ENCODE results near the gene OXSR1.

DNA sequence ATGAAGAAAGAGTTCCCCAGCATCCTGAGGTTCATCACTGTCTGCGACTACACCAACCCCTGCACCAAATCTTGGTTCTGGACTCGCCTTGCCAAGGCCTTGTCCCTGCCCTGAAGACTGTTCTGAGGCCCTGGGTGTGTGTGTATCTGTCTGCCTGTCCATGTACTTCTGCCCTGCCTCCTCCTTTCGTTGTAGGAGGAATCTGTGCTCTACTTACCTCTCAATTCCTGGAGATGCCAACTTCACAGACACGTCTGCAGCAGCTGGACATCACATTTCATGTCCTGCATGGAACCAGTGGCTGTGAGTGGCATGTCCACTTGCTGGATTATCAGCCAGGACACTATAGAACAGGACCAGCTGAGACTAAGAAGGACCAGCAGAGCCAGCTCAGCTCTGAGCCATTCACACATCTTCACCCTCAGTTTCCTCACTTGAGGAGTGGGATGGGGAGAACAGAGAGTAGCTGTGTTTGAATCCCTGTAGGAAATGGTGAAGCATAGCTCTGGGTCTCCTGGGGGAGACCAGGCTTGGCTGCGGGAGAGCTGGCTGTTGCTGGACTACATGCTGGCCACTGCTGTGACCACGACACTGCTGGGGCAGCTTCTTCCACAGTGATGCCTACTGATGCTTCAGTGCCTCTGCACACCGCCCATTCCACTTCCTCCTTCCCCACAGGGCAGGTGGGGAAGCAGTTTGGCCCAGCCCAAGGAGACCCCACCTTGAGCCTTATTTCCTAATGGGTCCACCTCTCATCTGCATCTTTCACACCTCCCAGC, 24.0 kb upstream of the OXSR1 start:
- TF ChIP-seq, protein P1, sequence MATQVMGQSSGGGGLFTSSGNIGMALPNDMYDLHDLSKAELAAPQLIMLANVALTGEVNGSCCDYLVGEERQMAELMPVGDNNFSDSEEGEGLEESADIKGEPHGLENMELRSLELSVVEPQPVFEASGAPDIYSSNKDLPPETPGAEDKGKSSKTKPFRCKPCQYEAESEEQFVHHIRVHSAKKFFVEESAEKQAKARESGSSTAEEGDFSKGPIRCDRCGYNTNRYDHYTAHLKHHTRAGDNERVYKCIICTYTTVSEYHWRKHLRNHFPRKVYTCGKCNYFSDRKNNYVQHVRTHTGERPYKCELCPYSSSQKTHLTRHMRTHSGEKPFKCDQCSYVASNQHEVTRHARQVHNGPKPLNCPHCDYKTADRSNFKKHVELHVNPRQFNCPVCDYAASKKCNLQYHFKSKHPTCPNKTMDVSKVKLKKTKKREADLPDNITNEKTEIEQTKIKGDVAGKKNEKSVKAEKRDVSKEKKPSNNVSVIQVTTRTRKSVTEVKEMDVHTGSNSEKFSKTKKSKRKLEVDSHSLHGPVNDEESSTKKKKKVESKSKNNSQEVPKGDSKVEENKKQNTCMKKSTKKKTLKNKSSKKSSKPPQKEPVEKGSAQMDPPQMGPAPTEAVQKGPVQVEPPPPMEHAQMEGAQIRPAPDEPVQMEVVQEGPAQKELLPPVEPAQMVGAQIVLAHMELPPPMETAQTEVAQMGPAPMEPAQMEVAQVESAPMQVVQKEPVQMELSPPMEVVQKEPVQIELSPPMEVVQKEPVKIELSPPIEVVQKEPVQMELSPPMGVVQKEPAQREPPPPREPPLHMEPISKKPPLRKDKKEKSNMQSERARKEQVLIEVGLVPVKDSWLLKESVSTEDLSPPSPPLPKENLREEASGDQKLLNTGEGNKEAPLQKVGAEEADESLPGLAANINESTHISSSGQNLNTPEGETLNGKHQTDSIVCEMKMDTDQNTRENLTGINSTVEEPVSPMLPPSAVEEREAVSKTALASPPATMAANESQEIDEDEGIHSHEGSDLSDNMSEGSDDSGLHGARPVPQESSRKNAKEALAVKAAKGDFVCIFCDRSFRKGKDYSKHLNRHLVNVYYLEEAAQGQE (IDR thresholded peaks at IDR 0.05; ENCODE audit: insufficient read depth in 1 of 2, low read depth in 2 of 2, low read length in 2 of 2), result no peak
- no peak for TF ChIP-seq POLR2AphosphoS5 (IDR thresholded peaks at IDR 0.05; ENCODE audit: low read depth, low read length)
- TF ChIP-seq TAF1 (IDR thresholded peaks at IDR 0.05; ENCODE audit: borderline replicate concordance, insufficient read depth, low read length), result no peak
- no peak for TF ChIP-seq SIN3A (IDR thresholded peaks at IDR 0.05; ENCODE audit: borderline replicate concordance, insufficient read depth, low read length)
